Motor neuron (in vitro differentiated cells): Measurements from ENCODE around the gene SCN1B. TPM values are rescaled to one million over a fixed set of nuclear protein-coding genes. Genes with fewer than 3 reads are reported as not detected.
"Not testable (repeated sequence)": the region's sequence is repeated elsewhere in the genome, so short reads cannot be mapped to it uniquely, and the experiment has no call there.

ENCODE experiments used
- ATAC-seq, 8 experiments: fragments of 200-7000 bp; cut with Tn5 transposase; replicated peaks in 6 of 8; 2 replicates each; pipeline ENCODE4 v1.8.0; 2021; ENCODE audit warnings: mild to moderate bottlenecking in 8 of 8, moderate library complexity in 8 of 8
- H3K27ac ChIP-seq, 2 donors: fragments of 250-450 bp; sonication (Bioruptor Pico); 2 replicates each; pipeline ENCODE4 v1.9.0; 2021; ENCODE audit warnings: antibody characterized with exemption in 2 of 2, mild to moderate bottlenecking in 2 of 2, moderate library complexity in 1 of 2
- H3K4me1 ChIP-seq, 2 donors: fragments of 250-450 bp; sonication (Bioruptor Pico); replicated peaks in 1 of 2; 2 replicates each; pipeline ENCODE4 v1.6.1; 2021; ENCODE audit warnings: antibody characterized with exemption in 2 of 2, mild to moderate bottlenecking in 2 of 2, moderate library complexity in 1 of 2
- H3K4me3 ChIP-seq, 5 donors: fragments of 250-450 bp; sonication (Bioruptor Pico); 2 replicates each; pipeline ENCODE4 v1.9.0; 2021; ENCODE audit warnings: antibody characterized with exemption in 5 of 5, mild to moderate bottlenecking in 5 of 5, moderate library complexity in 4 of 5
- WGBS, 10 experiments: fragments of 450-650 bp; shearing (Covaris generic); methylation state at CpG; one replicate each; pipeline ENCODE4 v1.0.0; 2022; 5-methylcytosine and 5-hydroxymethylcytosine counted together
- in situ Hi-C, 9 experiments: fragments of 400-800 bp; cut with MboI; loops; one replicate each; pipeline ENCODE4 v1.15.0; 2021; ENCODE audit warnings: low sequenced_read_pairs in 9 of 9, low pct_unique_long_range_greater_than_20kb in 2 of 9; ENCODE audit not compliant: unreplicated experiment in 9 of 9
- total RNA-seq, 8 experiments: library from RNA; unstranded; fragments of 300-600 nt; gene quantifications; 2 replicates each; pipeline versions ENCODE4 v1.2.3 to v1.2.4, GENCODE V29; 2022

The SCN1B gene
- total RNA-seq, 8 experiments from 2014 or later, result 0.65 to 7.0 (median 2.1) TPM

DNA sequence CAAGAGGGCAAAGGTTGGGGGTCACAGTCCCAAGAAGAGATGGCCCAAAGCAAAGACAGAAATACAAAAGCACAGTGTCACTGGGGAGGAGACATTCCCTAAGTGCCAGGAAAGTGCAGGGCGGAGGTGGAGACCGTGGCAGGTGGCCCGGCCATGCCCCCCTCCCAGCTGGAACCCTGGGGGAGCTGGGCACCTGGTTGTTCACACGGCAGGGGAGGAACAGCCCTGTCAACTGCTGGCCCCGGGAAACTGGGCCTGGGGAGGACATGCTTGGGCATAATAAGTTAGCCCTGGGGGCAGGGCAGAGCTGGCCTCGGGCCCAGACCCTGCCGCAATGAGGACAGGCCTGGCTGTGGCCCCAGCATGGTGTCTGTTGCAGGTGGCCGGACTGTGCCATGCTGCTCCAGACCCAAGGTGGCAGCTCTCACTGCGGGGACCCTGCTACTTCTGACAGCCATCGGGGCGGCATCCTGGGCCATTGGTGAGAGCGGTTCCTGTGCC is 18.7 kb downstream of the SCN1B start:
- in situ Hi-C loops, result no loop called here
- H3K27ac ChIP-seq, result no peak overlapping the region
- ATAC-seq, result peak; percentile 7 to 63 (median 48)
- no peak overlapping the region for H3K4me3 ChIP-seq
- H3K4me1 ChIP-seq, result no peaks in the 10 kb centered on the region
- WGBS, 10 experiments, result 0 to 93% (median 53%) methylated on average over 1 to 4 of the region's 12 CpGs; no CpG with 5 or more reads in 6 of the 10 experiments

DNA sequence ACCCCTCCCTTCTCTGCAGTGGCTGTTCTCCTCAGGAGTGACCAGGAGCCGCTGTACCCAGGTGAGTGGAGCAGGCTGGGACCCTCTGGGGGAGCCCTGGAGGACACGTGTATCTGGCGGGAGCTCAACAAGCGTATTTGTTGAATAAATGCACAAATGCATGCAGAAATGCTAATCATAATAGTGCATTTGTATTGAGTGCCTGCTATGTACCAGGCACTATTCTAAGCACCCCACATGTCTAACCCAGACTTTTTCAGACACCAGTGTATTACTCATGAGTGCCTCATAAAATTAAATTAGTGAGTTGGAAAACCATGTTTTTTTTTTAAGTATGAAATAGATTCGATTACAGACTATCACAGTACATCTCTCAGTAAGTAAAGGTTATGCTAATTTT is 19.2 kb downstream of the SCN1B start:
- H3K27ac ChIP-seq, result no peak overlapping the region
- ATAC-seq, result peak; percentile 4 to 89 (median 61)
- in situ Hi-C loops, result no loop called here
- no peak overlapping the region for H3K4me3 ChIP-seq
- H3K4me1 ChIP-seq, result no peaks in the 10 kb centered on the region
- 0 to 100% (median 65%) methylated on average over 1 to 3 of the region's 5 CpGs; no CpG with 5 or more reads in 1 of the 10 experiments for WGBS, 10 experiments

DNA sequence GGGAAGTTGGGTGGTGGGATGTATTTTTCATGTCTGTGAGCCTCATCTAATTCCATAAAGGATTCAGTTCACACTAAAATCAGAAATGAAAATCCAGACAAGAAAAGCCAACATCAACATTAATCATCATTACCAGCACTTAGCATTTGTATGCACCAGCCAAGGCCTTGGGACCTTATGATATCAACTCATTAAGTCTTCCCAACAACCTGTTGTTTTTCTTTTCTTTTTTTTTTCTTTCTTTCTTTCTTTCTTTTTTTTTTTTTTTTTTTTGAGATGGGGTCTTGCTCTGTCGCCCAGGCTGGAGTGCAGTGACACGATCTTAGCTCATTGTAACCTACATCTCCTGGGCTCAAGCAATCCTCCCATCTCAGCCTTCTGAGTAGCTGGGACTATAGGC is 20.4 kb downstream of the SCN1B start:
- 50 to 100% (median 92%) methylated on average over 1 to 2 of the region's 2 CpGs; no CpG with 5 or more reads in 2 of the 10 experiments for WGBS, 10 experiments
- not testable (repeated sequence) for H3K4me3 ChIP-seq, H3K4me1 ChIP-seq, H3K27ac ChIP-seq, ATAC-seq
- in situ Hi-C loops, result loop anchor here in 1 of 9 experiments (25.0 kb wide), 1 partner anchor 212 kb away; the partner anchor contains the start of gene USF2

DNA sequence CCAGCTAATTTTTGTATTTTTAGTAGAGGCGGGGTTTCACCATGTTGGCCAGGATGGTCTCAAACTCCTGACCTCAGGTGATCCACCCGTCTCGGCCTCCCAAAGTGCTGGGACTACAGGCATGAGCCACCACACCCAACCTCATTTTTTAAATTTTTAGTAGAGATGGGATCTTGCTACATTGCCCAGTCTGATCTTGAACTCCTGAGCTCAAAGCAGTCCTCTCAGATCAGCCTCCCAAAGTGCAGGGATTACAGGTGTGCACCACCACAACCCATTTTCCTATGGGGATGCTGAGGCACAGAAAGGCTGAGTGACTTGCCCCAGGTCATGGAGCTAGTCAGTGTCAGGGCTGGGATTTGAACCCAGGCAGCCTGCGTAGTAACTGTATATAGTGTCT is 21.0 kb downstream of the SCN1B start:
- ATAC-seq, H3K4me1 ChIP-seq, H3K4me3 ChIP-seq, H3K27ac ChIP-seq: not testable (repeated sequence)
- in situ Hi-C loops, result loop anchor here in 1 of 9 experiments (25.0 kb wide), 1 partner anchor 211 kb away; the partner anchor contains the start of gene USF2
- 20 to 100% (median 94%) methylated on average over 1 to 3 of the region's 4 CpGs; no CpG with 5 or more reads in 4 of the 10 experiments for WGBS, 10 experiments

DNA sequence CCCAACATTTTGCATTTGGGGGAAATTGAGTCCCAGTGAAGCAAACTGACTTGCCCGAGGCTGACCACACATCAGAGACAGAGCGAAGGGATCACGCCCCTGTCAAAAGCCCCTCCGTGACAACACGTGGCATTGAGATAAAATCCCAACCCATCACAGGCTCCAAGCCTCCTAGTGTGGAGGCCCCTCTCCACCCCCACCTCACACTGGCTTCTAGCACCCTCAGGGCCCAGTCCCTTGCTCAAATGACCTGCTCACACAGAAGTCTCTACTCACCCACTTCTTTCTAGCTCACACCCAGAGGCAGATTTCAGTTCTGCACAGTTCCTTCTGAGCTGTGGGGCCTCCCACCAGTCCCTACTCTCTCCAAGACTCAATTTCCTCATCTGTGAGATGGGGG is 21.5 kb downstream of the SCN1B start:
- H3K4me1 ChIP-seq, result no peaks in the 10 kb centered on the region
- no peak for ATAC-seq
- 42 to 100% (median 91%) methylated on average over 2 to 5 of the region's 5 CpGs; no CpG with 5 or more reads in 6 of the 10 experiments for WGBS, 10 experiments
- no peak overlapping the region for H3K4me3 ChIP-seq
- no peak overlapping the region for H3K27ac ChIP-seq
- in situ Hi-C loops, result loop anchor here in 1 of 9 experiments (25.0 kb wide), 1 partner anchor 211 kb away; the partner anchor contains the start of gene USF2

DNA sequence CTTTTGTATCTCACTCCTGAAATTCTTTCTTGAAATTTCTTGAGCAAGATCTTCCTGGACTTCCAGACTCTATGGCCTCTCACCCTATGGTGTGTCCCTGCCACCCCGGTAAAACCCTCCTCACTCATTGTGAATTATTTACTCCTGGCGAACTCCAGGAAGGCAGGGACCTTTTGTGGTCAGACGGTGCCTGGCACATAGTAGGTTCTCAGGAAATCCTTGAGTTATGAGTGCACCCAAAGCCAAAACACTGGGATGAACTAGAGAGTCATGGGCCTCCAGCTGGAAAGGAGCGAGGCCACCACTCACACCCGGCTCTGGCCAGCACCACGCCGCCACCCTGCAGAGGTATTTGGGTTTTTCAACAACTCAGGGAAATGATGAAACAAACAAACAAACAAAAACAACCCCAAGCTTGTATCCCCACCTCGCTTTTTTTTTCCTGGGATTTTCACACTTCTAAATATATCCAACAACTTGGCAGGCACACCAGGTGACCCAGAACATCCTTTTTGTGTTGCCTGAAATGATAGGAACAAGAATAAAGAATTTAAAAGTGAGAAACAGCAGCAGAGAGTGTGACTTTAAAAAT is 22.4 kb downstream of the SCN1B start:
- ATAC-seq, result no peak
- Histone ChIP-seq H3K4me1 (no peaks in the 10 kb centered on the region), H3K27ac (no peak overlapping the region), H3K4me3 (no peak overlapping the region)
- 20 to 80% (median 68%) methylated on average over 1 to 8 of the region's 8 CpGs; no CpG with 5 or more reads in 1 of the 10 experiments for WGBS, 10 experiments
- in situ Hi-C loops, result loop anchor here in 1 of 9 experiments (25.0 kb wide), 1 partner anchor 210 kb away; the partner anchor contains the start of gene USF2

DNA sequence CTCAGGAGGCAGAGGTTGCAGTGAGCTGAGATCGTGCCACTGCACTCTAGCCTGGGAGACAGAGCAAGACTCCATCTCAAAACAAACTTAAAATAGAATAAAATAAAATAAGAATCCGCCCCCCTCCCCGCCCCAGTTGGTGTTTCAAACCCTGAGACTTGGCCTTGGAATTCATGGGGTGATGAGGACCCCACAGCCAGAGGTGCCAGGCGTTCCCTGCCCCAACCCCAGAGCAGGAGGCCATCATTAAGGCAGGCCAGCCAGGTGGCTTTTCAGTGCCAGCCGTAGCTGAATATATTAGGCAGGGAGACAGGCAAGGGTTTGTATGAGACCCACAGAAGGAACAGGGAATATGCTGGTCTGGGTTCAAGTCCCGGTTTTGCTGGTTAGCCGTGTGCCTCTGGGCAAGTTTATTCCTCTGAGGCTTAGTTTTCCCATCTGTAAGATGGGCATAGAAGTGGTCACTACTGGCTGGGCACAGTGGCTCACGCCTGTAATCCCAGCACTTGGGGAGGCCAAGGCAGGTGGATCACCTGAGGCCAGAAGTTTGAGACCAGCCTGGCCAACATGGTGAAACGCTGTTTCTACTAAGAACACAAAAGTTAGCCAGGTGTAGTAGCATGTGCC is 23.5 kb downstream of the SCN1B start:
- in situ Hi-C loops, result loop anchor here in 1 of 9 experiments (25.0 kb wide), 1 partner anchor 209 kb away; the partner anchor contains the start of gene USF2
- 84 to 100% (median 100%) methylated on average over 1 to 3 of the region's 9 CpGs; no CpG with 5 or more reads in 4 of the 10 experiments for WGBS, 10 experiments
- no peaks in the 10 kb centered on the region for H3K4me1 ChIP-seq
- no peak for ATAC-seq
- H3K4me3 ChIP-seq, result no peak overlapping the region
- no peak overlapping the region for H3K27ac ChIP-seq

DNA sequence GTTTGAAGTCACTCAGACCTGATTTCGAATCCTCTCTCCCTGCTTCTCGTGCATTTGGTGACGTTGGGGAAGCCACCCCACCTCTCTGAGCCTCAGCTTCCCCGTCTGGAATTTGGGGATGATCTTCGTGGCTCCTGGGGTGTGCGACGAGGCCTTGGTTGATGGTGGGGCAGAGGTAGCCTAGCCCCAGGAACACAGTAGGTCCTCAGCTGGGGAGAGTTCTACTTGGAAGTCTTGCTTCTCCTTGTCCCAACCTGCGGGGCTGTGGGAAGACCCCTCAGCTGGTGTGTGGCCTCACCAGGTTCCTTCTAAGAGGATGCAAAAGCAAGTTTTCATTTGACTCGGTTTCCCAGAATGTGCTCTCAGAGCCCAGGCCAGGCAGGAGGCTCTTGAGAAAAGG is 24.4 kb downstream of the SCN1B start:
- 17 to 81% (median 80%) methylated on average over 1 to 5 of the region's 9 CpGs; no CpG with 5 or more reads in 3 of the 10 experiments for WGBS, 10 experiments
- H3K27ac ChIP-seq, result no peak overlapping the region
- in situ Hi-C loops, result loop anchor here in 1 of 9 experiments (25.0 kb wide), 1 partner anchor 208 kb away; the partner anchor contains the start of gene USF2
- H3K4me3 ChIP-seq, result no peak overlapping the region
- no peak for ATAC-seq
- H3K4me1 ChIP-seq, result no peaks in the 10 kb centered on the region

DNA sequence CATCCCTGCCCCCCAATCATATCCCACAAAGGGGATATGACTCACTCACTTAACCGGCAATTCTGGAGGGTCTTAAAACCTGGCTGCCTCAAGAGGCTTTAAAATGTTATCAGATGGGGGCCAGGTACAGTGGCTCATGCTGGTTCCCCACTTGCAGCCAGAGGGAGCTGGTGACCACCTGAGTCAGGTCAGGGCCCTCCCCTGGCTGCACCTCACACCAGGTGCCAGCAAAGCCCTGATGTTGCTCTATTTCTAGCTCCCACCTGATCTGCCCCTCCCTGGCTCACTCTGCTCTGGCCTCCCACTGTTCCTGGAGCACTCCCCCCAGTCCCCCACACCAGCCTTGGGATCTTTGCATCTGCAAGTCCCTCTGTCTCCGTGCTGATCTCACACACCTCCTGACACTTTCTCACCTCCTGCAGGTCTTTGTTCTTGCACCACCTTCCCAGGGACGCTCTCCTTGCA is 25.5 kb downstream of the SCN1B start:
- no peak overlapping the region for H3K27ac ChIP-seq
- peak in 6 of 8 experiments; percentile 33 to 67 (median 54) for ATAC-seq
- H3K4me3 ChIP-seq, result no peak overlapping the region
- in situ Hi-C loops, result loop anchor here in 1 of 9 experiments (25.0 kb wide), 1 partner anchor 207 kb away; the partner anchor contains the start of gene USF2
- 0 to 50% (median 5%) methylated on average over 1 to 2 of the region's 3 CpGs; no CpG with 5 or more reads in 6 of the 10 experiments for WGBS, 10 experiments
- no peaks in the 10 kb centered on the region for H3K4me1 ChIP-seq

DNA sequence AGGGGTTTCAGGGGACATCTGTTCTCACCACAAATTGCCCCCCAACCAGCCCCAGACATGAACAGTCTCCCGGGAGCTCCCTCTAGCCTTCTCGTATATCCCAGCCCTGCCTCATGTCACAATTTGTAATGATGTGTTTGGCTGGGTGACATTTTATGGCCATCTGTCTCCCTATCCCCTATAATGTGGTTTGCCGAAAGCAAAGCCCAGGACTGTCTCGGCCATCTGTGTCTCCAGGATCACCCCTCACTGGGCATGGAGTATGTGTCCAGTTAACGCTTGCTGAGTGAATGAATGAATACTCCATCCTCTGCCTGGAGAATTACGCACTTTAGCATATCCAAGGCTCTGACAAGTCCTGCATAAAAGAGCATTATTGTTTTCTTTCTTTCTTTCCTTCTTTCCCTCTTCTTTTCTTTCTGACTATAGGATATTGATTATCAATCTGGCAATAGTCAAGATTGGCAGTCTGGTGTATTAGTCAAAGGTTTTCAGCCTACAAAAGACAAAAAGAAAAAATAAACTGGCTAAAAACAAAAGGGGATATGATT is 26.3 kb downstream of the SCN1B start:
- Histone ChIP-seq H3K4me1 (no peaks in the 10 kb centered on the region), H3K4me3 (no peak overlapping the region), H3K27ac (no peak overlapping the region)
- 30 to 100% (median 58%) methylated on average over 1 to 4 of the region's 6 CpGs; no CpG with 5 or more reads in 1 of the 10 experiments for WGBS, 10 experiments
- in situ Hi-C loops, result loop anchor here in 1 of 9 experiments (25.0 kb wide), 1 partner anchor 206 kb away; the partner anchor contains the start of gene USF2
- peak in 2 of 8 experiments; percentile 34 to 35 for ATAC-seq

DNA sequence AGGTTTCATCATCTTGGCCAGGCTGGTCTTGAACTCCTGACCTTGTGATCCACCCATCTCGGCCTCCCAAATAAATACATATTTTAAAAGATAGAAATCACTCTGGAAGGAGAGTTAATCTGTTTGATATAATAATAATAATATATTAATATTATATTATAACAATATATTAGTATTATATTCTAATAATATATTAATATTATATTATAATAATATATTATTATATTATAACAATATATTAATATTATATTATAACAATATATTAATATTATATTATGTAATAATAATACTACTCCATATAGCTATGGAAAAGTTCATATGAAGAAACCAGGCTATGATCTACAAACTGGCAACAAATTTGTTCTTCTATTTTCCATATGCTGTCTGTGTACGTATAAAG is 28.1 kb downstream of the SCN1B start:
- 42 to 100% (median 82%) methylated on average over 1 to 2 of the region's 2 CpGs; no CpG with 5 or more reads in 1 of the 10 experiments for WGBS, 10 experiments
- ATAC-seq, result no peak
- no peak overlapping the region for H3K4me3 ChIP-seq
- no peaks in the 10 kb centered on the region for H3K4me1 ChIP-seq
- in situ Hi-C loops, result loop anchor here in 1 of 9 experiments (25.0 kb wide), 1 partner anchor 204 kb away; the partner anchor contains the start of gene USF2
- no peak overlapping the region for H3K27ac ChIP-seq

DNA sequence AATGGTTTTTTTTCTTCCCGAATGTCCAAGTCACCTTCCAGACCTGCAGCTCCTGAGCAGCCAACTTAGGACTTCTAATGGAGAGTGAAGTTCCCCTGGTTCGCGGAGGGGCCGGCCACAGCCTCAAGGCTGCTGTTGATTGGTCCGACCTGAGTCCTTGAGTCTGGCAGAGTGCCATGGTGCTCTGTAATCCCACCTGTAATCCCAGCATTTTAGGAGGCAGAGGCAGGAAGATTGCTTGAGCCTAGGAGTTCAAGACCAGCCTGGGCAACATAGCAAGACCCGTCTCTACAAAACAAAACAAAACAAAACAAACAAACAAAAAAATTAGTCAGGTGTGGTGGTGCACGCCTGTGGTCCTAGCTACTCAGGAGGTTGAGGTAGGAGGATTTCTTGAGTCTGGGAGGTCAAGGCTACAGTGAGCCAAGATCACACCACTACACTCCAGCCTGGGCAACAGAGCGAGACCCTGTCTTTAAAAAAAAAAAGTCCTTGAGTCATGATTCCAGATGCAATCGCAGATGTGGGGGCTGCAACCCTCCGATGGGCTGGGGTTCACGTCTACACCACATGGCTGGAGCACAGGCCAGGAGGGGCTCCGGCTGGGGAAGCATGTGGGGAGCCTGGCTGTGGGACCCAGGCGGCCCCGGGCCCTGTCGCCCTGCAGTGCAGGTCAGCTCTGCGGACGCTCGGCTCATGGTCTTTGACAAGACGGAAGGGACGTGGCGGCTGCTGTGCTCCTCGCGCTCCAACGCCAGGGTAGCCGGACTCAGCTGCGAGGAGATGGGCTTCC is 28.9 kb downstream of the SCN1B start:
- in situ Hi-C loops, result loop anchor here in 1 of 9 experiments (25.0 kb wide), 1 partner anchor 203 kb away; the partner anchor contains the start of gene USF2
- Histone ChIP-seq H3K4me1 (no peaks in the 10 kb centered on the region), H3K4me3 (no peak overlapping the region), H3K27ac (no peak overlapping the region)
- 0 to 97% (median 80%) methylated on average over 1 to 7 of the region's 26 CpGs; no CpG with 5 or more reads in 2 of the 10 experiments for WGBS, 10 experiments
- no peak for ATAC-seq
